BE2C (cell line): ENCODE results near the gene JAG2.
A peak's percentile ranks its signal among the peaks of the same experiment; 100 is the strongest.

Source experiments
- DNase-seq: peaks from one replicate; pipeline ENCODE4 v3.0.0-alpha.2; 2020
- H3K27me3 ChIP-seq: fragments of 250-450 bp; sonication (Bioruptor Pico); 2 replicates; pipeline ENCODE4 v1.5.1; 2020; ENCODE audit warnings: mild to moderate bottlenecking
- H3K36me3 ChIP-seq: fragments of 250-450 bp; sonication (Bioruptor Pico); 2 replicates; pipeline ENCODE4 v1.5.1; 2020; ENCODE audit warnings: mild to moderate bottlenecking
- H3K4me1 ChIP-seq: fragments of 250-450 bp; sonication (Bioruptor Pico); 2 replicates; pipeline ENCODE4 v1.5.1; 2020
- H3K4me3 ChIP-seq: 2 replicates; pipeline ENCODE4 v1.5.1; 2011; ENCODE audit warnings: low read depth, low read length
- H3K9me3 ChIP-seq: fragments of 250-450 bp; sonication (Bioruptor Pico); 2 replicates; pipeline ENCODE4 v1.5.1; 2020
- TF ChIP-seq, protein P1 (sequence below): IDR thresholded peaks from 2 replicates; pipeline ENCODE4 v1.5.1; 2012; ENCODE audit warnings: mild to moderate bottlenecking, low read depth, low read length

The JAG2 gene

DNA sequence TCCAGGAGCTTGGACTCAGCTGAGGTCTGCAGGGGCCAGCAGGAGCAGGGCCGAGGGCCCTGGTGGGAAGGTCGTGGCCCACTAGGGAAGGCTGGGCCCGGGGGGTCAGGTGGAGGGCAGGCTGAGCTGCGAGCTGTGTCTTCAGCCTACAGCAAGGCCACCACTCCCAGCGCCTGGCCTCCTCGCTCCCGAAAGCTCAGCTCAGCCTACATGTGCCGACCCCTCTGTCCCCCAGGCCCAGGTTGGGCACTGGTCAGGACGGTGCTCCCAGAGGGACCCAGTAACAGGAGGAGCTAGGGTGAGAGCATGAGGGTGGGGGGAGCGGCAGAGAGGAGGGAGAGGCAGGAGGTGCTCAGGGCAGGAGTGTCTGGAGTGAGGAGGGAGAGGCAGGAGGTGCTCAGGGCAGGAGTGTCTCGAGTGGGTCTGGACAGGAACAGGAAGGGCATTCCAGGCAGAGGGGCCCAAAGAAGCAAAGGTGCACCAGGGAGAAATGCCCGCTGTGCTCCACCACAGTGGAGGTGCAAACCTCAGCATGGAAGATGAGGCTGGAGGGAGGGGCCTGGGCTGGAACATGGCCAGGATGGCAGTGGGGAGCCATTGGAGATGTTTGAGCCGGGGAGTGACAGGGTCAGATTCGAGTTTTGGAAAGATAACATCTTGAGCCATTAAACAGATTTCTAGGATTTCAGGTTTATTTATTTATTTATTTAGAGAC lies 74.2 kb downstream of the JAG2 start:
- TF ChIP-seq, protein P1, sequence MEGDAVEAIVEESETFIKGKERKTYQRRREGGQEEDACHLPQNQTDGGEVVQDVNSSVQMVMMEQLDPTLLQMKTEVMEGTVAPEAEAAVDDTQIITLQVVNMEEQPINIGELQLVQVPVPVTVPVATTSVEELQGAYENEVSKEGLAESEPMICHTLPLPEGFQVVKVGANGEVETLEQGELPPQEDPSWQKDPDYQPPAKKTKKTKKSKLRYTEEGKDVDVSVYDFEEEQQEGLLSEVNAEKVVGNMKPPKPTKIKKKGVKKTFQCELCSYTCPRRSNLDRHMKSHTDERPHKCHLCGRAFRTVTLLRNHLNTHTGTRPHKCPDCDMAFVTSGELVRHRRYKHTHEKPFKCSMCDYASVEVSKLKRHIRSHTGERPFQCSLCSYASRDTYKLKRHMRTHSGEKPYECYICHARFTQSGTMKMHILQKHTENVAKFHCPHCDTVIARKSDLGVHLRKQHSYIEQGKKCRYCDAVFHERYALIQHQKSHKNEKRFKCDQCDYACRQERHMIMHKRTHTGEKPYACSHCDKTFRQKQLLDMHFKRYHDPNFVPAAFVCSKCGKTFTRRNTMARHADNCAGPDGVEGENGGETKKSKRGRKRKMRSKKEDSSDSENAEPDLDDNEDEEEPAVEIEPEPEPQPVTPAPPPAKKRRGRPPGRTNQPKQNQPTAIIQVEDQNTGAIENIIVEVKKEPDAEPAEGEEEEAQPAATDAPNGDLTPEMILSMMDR, result no peak
- Histone ChIP-seq H3K36me3 (no peaks in the 10 kb centered on the region), H3K4me1 (no peaks in the 10 kb centered on the region), H3K4me3 (0 out of 2 replicates have a peak overlapping the region, but pooled peaks have one; percentile 33), H3K9me3 (no peaks in the 10 kb centered on the region), H3K27me3 (peaks cover 22% of the 10 kb centered on the region)
- no peak for DNase-seq

DNA sequence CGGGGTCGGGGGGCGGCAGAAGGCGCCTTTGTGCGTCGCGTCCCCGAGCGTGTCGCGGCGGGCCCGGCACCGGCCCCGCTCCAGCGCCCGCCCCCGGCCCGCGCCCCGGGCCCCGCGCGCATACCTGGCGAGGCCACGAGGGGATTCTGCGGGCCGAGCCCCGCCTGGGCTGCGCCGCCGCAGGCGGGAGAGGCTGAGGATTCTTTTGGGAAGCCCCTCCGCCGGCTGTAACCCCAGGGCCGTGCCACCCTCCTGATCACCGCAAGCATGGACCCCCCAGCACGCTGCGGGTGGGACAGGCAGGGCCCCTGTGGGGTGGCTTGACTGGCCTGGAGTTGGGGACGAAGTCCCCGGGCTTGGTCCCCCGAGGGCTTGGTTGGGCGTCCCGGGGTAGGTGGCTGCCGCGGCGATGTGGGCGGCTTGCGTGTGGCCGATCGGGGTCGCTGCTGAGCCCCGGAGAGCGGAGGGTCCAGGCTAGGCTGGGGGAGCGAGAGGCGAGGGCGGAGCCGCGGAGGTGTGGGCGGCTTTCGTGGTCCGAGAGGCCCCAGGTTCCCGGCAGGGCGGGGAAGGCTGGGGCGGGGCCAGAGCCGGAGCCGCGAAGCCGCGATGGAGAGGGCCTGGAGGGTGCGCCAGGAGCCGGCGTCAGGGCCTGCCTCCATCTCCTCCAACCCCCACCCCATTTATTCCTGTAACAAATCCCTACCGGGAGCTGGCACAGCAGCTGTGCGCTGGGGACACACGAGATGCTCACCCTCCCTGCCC lies 75.0 kb downstream of the JAG2 start:
- TF ChIP-seq, protein P1, result peak; percentile 52
- peak; percentile 72 for DNase-seq
- H3K9me3 ChIP-seq, result no peaks in the 10 kb centered on the region
- peak overlapping the region; percentile 33 for H3K4me3 ChIP-seq
- H3K4me1 ChIP-seq, result no peaks in the 10 kb centered on the region
- peaks cover 22% of the 10 kb centered on the region for H3K27me3 ChIP-seq
- no peaks in the 10 kb centered on the region for H3K36me3 ChIP-seq

DNA sequence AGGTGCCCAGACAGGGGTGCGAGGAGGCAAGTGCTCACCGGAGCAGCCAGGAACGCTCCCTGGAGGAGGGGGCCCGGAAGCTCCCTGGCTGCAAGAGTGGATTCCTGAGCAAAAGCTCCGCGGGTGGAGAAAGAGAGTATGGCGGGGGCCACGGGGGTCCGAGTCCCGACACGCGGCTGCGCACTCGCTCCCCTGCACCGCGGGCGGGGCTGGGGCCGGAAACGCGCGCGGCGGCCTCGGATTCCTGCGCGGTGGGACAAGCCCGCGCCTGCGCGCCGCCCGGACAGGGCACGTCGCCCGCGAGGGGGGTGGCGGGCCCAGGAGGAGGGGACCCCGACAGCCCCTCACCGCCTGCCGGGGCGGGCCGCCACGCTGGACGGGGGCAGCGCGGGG lies 75.5 kb downstream of the JAG2 start:
- no peaks in the 10 kb centered on the region for H3K4me1 ChIP-seq
- H3K27me3 ChIP-seq, result peaks cover 26% of the 10 kb centered on the region
- H3K9me3 ChIP-seq, result no peaks in the 10 kb centered on the region
- H3K36me3 ChIP-seq, result no peaks in the 10 kb centered on the region
- DNase-seq, result no peak
- H3K4me3 ChIP-seq, result no peak overlapping the region; the same call in 1 of the 2 replicates
- TF ChIP-seq, protein P1, result no peak

DNA sequence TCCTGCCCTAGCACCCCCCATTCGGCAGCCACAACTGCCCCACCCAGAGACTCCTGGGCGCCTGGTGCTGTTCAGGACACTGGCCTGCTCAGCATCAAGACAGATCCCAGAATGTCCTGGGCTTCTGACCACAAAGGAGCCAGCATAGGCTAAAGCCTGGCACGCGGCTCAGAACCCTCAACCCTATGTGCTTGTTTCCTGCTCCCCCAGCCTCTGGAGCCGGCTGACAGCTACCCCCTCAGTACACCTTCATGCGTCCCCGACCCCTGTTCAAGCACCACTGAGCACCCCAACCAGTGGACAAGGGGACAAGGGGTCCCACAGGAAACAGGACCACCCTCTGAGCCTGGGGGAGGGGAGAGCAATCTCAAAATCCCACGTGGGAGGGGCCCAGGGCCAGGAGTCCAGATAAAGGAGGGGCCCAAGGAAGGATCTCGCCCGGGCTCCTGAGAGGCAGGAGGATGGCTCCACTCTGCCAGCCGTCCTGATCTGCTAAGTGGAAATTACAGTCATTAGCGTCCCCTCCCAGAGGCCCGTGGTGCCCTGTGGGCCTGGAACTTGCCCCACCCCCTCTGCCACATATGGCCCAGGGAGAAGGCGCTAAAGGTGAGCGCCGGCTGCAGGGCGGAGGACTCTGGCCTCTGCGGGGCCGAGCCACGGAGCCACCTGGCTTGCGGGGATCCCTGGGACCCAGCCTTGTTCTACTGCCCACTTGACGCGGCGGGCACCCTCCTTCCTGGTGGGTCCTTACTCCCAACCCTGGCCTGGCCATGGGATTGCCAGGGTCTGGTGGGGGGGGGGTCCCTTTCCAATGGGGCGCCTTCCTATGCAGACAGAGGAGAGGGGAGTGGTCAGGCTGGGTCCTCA lies 76.2 kb downstream of the JAG2 start:
- TF ChIP-seq, protein P1, result no peak
- Histone ChIP-seq H3K36me3 (no peaks in the 10 kb centered on the region), H3K4me1 (no peaks in the 10 kb centered on the region), H3K27me3 (peaks cover 32% of the 10 kb centered on the region), H3K4me3 (no peak overlapping the region; the same call in 1 of the 2 replicates), H3K9me3 (no peaks in the 10 kb centered on the region)
- peak; percentile 48 for DNase-seq

DNA sequence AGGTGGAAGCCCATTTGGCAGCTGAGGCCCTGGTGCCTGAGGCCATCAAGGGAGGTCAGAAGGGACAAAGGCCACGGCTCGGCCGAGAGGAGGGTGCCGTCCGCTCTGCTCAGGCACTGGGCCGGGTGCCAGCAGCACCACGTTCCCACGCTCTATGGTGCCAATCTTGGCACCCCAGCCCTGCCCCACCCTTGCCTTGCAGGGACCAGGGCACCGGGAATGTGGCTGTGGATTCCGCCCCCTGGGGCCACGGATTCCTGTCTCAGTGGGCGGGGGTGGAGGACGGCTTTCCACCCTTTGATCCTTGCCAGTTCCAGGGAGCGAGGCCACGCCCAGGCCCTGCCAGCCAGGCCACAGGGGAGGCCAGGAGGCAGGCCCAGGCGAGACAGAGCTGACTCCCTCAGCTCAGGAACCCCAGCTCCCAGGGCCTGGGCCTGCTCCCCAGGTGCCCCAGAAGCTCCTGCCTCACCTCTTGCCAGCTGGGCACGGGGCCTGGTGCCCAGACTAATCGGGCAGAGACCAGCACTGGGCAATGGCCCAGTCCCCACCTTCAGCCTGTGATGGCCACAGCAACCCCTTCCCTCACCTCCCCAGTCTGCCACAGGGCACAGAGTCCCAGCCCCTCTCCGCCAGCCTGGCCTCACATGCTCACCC lies 76.9 kb downstream of the JAG2 start:
- TF ChIP-seq, protein P1, result no peak
- Histone ChIP-seq H3K9me3 (no peaks in the 10 kb centered on the region), H3K4me3 (no peak overlapping the region), H3K36me3 (no peaks in the 10 kb centered on the region), H3K4me1 (no peaks in the 10 kb centered on the region), H3K27me3 (peaks cover 40% of the 10 kb centered on the region)
- DNase-seq, result no peak
